ENCODE results near the gene MILR1.
"Not testable (repeated sequence)": the region's sequence is repeated elsewhere in the genome, so short reads cannot be mapped to it uniquely, and the experiment has no call there.

MILR1 gene

GRCh38 chr17:64428406-64428805 is 20.5 kb upstream of the MILR1 start:
- no peak for DNase-seq (ENCODE audit: low read depth)

- DNase-seq (ENCODE audit: low read depth), result not testable (repeated sequence)
Measured at GRCh38 chr17:64430036-64430435, 18.9 kb upstream of the MILR1 start.

DNA sequence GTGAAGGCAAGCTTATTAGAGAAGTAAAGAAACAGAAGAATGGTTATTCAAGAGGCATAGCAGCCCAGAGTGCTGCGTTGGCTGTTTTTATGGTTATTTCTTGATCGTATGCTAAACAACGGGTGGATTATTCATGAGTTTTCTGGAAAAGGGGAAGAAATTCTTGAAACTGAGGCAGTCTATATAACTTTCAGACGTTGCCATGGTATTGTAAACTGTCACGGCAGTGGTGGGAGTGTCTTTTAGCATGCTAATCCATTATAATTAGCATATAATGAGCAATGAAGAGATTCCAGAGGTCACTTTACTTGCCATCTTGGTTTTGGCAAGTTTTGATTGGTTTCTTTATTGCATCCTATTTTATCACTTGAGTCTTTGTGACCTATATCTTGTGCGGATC is 17.4 kb upstream of the MILR1 start:
- DNase-seq (ENCODE audit: low read depth), result no peak

DNA sequence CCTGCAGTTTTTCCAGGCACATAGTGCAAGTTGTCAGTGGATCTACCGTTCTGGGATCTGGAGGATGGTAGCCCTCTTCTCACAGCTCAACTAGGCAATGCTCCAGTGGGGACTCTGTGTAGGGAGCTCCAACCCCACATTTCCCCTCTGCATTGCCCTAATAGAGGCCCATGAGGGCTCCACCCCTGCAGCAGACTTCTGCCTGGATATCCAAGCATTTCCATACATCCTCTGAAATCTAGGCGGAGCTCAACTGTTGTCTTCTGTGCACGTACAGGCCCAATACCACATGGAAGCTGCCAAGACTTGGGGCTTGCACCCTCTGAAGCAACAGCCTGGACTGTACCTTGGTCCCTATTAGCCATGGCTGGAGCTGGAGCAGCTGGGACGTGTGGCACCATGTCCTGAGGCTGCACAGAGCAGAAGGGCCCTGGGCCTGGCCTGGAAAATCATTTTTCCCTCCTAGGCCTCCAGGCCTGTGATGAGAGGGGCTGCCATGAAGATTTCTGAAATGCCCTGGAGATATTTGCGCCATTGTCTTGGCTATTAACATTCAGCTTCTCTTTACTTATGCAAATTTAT is 10.9 kb upstream of the MILR1 start:
- no peak for DNase-seq (ENCODE audit: low read depth)

GRCh38 chr17:64439521-64439920 is 9.4 kb upstream of the MILR1 start:
- not testable (repeated sequence) for DNase-seq (ENCODE audit: low read depth)

GRCh38 chr17:64439956-64440355 is 9.0 kb upstream of the MILR1 start:
- no peak for DNase-seq (ENCODE audit: low read depth)

GRCh38 chr17:64441772-64442540 is 7.0 kb upstream of the MILR1 start:
- no peak for DNase-seq (ENCODE audit: low read depth)

- DNase-seq (ENCODE audit: low read depth), result no peak
Measured at GRCh38 chr17:64442541-64442971, 6.4 kb upstream of the MILR1 start.

GRCh38 chr17:64443086-64443760 is 5.7 kb upstream of the MILR1 start:
- DNase-seq (ENCODE audit: low read depth), result no peak

DNA sequence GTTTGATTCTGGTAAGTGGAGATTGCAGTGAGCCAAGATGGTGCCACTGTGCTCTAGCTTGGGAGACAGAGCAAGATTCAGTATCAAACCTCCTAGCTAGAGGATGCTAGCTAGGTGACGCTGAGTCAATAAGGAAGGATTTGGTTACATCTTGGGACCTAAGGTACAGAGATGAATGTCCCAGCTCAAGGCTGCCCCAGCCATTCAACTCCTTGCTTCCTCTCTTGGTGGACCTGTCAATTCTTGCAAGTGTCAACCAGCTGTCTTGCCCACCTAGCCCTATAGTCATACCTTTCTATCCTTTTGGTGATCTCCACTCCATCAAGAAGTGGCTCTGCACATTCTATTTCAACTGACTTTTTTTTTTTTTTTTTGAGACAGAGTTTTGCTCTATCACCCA is 1.4 kb upstream of the MILR1 start:
- DNase-seq (ENCODE audit: low read depth), result no peak

- no peak for DNase-seq (ENCODE audit: low read depth)
Measured at GRCh38 chr17:64449545-64449944, 630 bp downstream of the MILR1 start.

GRCh38 chr17:64455993-64456885 is 7.3 kb downstream of the MILR1 start:
- no peak for DNase-seq (ENCODE audit: low read depth)

- no peak for DNase-seq (ENCODE audit: low read depth)
Measured at GRCh38 chr17:64457156-64457555, 8.2 kb downstream of the MILR1 start.

- DNase-seq (ENCODE audit: low read depth), result no peak
Measured at GRCh38 chr17:64458756-64459155, 9.8 kb downstream of the MILR1 start.

GRCh38 chr17:64459284-64459747 is 10.4 kb downstream of the MILR1 start:
- no peak for DNase-seq (ENCODE audit: low read depth)

- DNase-seq (ENCODE audit: low read depth), result not testable (repeated sequence)
Measured at GRCh38 chr17:64459818-64460217, 10.9 kb downstream of the MILR1 start.

DNA sequence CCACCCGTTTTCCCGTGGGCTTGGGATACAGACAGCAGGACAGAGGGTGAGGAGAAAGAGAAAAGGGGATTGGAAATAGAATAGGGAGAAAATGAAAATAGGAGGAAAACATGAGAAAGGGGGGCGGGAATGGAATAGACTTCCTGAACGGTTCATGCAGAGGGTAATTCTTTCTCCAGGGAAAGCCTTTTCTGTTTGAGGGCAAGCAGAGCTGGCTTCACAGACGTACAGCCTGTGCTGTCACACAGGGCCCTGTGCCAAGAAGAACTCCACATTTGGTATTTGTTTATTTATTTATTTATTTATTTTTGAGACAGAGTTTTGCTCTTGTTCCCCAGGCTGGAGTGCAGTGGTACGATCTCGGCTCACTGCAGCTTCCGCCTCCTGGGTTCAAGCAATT is 12.0 kb downstream of the MILR1 start:
- no peak for DNase-seq (ENCODE audit: low read depth)

DNA sequence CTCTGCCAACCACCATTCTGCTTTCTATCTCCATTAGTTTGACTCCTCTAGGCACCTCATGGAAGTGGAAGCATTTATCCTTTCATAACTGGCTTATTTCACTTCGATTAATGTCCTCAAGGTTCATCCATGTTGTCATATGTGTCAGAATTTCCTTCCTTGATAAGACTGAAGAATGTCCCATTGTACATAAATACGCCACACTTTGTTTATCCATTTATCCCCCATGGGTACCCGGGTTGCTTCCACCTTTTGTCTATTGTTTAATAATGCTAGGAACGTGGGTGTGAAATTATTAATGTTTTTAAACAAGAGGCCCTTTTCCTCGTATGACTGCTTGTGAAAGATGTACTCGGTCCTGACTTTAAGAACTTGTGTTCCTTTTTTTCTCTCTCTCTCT is 12.9 kb downstream of the MILR1 start:
- DNase-seq (ENCODE audit: low read depth), result no peak

GRCh38 chr17:64466019-64466735 is 17.3 kb downstream of the MILR1 start:
- DNase-seq (ENCODE audit: low read depth), result no peak

- DNase-seq (ENCODE audit: low read depth), result not testable (repeated sequence)
Measured at GRCh38 chr17:64466834-64467233, 17.9 kb downstream of the MILR1 start.

DNA sequence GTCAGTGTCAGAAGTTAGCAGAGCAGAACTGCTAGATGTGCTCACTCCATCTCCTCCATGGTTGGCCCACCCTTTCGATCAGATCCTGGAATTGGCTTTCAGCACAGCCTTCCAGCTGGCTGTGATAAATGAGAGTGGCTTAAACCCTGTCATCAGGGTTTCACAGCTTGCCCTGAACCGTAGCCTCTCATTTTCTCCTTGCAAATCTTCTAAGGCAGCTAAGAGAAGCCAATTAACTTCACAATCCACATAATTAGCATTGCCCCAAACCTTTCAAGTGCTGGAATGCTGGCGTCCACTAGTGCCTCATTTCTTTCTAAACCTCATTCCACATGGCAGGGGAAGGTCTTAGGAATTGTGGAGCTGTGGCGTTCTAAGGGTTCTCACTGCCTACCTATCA is 21.7 kb downstream of the MILR1 start:
- no peak for DNase-seq (ENCODE audit: low read depth)
